Ovary (tissue), 3 donors: ENCODE data around the gene PEPD.

Source experiments
- EP300 ChIP-seq: sonication (generic); formaldehyde crosslinking; IDR thresholded peaks from one replicate; pipeline ENCODE4 v1.6.1; 2017; ENCODE audit warnings: antibody characterized with exemption
- POLR2A ChIP-seq: fragments of 450-650 bp; IDR thresholded peaks from one replicate; pipeline ENCODE4 v1.6.1; 2017; ENCODE audit warnings: antibody characterized with exemption, mild to moderate bottlenecking, moderate library complexity
- TF ChIP-seq, protein P1 (sequence below), 3 donors: fragments of 450-650 bp in 2 of 3; fragments of 200-600 bp in 1 of 3; IDR thresholded peaks; one replicate each; pipeline versions ENCODE4 v1.5.1 to v1.8.0; 2016 to 2022; ENCODE audit warnings: antibody characterized with exemption in 3 of 3, mild to moderate bottlenecking in 1 of 3
- donor health status: DM: no; HTN: no; CAD: no.

DNA sequence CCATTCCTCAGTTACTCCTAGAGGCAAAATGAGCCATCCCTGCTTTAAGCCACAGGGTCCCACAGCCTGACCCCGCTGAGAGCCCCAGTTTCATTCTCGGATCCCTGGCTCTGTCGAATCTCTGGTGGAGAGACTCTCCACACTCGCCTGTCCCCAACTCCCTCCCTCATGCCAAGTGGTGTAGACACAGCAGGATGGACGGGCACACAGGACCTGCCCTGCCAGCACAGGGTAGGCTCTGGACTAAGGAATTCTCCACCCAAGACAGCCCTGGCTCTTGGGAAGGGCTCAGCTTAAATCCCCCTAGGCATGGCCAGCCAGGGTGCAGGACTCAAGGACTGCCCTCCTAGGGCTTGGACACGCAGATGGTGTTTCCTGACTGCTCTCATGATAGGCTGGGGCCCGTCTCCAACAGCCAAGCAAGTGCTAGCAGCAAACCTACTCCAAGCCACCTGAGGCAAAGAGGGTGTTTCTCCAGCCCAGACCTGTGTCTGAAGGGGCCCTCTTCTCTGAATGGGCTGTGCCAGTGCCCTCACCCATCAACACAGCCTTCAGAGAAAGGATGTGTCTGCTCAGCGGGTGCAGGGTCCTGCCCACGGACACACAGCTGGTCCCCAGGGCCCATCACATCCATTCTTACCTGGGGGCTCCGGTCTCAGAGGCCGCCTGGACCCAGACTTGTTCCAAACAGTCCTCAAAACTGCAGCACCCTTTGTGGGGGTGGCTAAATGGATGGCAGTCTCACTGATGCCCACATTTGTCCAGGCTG lies 65.3 kb downstream of the PEPD start:
- TF ChIP-seq POLR2A (no peak), EP300 (no peak)
- TF ChIP-seq, protein P1, sequence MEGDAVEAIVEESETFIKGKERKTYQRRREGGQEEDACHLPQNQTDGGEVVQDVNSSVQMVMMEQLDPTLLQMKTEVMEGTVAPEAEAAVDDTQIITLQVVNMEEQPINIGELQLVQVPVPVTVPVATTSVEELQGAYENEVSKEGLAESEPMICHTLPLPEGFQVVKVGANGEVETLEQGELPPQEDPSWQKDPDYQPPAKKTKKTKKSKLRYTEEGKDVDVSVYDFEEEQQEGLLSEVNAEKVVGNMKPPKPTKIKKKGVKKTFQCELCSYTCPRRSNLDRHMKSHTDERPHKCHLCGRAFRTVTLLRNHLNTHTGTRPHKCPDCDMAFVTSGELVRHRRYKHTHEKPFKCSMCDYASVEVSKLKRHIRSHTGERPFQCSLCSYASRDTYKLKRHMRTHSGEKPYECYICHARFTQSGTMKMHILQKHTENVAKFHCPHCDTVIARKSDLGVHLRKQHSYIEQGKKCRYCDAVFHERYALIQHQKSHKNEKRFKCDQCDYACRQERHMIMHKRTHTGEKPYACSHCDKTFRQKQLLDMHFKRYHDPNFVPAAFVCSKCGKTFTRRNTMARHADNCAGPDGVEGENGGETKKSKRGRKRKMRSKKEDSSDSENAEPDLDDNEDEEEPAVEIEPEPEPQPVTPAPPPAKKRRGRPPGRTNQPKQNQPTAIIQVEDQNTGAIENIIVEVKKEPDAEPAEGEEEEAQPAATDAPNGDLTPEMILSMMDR (IDR thresholded peaks at IDR 0.05): no peak
